HG03103 (cell line): Measurements from ENCODE around the gene TUBA4A.
"Not testable (repeated sequence)": the region's sequence is repeated elsewhere in the genome, so short reads cannot be mapped to it uniquely, and the experiment has no call there.

Experiments used
- ATAC-seq: cut with Tn5 transposase; IDR thresholded peaks from one replicate; pipeline ENCODE4 v1.9.1; 2021; ENCODE audit warnings: low read depth; ENCODE audit not compliant: unreplicated experiment

TUBA4A gene

DNA sequence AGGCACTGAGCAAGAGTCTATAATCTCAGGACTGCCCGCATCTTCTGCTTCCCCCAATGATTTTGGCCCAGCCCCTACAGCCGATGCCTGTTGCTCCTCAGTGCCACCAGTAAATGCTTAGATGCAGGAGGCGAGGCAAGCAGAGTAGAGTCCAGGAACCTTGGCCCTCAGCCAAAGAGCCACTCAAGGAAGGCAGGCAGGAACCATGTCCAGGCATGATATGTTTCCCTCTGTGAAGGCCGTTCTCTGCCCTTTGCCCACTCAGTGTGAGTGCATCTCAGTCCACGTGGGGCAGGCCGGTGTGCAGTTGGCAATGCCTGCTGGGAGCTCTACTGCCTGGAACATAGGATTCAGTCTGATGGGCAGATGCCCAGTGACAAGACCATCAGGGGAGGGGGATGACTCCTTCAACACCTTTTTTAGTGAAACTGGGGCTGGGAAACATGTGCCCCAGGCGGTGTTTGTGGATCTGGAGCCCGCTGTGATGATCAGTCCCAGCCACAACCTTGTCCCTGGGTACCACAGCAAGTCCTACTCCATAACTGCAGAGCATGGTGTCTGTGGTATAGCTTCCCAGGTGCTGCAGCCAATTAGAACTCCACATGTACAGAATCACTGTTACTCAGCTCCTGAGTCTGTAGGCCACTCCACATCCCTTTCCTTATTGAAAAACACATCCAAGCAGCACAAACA, 15.8 kb upstream of the TUBA4A start:
- no peak for ATAC-seq

DNA sequence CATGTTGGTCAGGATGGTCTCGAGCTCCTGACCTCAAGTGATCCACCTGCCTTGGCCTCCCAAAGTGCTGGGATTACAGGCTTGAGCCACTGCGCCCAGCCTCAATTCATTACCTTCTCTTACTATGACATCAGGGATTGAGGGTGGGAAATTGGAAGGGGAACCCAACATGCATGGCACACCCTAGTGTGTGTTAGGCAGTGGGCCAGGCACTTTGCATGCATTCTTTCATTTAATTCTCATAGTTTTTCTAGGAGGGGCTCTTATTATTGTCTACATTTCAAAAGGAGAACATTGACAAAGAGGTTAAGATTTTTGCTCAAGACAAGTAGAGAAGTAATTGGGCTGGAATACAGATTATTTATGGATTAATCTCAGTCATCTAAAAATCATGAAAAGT, 14.6 kb upstream of the TUBA4A start:
- ATAC-seq = no peak

DNA sequence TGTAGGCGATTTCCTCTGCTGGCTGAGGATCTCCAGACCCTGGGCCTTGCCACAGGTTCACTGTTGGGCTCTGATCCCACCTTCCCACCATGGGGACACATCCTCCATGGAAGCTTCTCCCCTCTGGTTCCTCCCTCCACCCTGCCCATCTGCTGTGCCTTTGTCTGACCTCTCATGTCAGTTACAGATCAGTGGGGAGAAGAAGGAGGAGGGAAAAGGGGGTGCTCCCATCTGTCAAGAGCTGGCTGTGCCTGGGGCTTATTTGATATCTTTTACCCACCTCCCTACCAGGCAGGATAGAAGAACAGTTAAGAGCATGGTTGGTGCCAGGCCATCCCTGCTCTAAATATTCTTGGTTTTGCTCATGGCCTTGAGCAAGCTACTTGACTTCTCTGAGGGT, 13.2 kb upstream of the TUBA4A start:
- no peak for ATAC-seq

DNA sequence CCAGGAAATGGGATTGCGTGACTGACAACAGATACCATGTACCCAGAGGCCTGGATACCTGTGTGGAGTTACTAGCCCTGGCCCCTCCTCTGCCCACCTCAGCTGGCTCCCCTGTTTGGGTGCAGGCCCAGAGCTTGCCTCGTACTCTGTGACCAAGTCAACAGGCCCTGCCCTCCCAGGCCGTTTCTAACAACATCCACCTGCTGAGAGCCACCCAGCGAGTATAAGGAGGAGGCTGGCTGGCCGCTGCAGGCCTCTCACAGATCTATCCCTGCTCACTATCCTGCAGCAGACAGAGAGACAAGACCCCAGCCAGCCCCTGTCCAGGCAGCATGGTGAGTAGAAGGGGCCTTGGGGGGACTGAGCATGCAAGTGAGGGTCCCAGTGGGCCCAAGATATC, 12.5 kb upstream of the TUBA4A start:
- ATAC-seq = no peak

DNA sequence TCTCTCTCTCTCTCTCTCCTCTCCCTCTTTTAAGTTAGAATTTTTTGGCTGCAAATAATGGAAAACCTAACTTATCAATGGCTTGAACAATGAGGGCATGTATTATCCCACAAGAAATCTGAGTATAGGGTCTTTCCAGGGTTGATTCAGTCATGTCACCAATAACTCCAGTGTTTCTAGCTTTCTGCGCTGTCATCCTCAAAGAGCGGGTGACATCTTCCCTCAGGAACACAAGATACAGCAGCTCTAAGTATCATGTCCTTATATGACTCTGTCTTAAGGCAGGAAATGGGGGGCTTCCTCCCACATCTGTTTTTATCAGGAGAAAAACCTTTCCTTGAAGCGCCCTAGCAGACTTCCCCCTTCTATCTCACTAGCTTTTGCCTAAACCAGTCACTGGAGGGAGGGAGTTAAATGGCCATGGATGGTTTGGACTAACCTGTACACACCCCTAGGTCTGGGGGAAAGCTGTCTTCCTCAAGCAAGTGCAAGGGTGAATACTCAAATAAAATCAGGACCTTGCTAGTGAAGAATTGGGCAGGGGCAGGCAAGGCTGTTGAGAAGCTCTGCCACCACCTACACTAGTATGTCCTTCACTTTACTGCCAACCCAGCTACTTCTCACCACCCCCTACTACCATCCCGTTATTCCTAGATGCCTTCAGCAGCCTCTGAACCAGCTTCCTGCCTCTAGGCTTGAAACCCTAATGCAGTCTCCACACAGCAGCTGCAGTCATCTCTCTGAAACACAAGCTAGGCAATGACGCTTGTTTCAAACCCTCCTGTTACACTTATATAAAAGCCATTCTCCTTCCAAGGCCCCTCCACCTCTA, 7.5 kb upstream of the TUBA4A start:
- ATAC-seq = no peak

DNA sequence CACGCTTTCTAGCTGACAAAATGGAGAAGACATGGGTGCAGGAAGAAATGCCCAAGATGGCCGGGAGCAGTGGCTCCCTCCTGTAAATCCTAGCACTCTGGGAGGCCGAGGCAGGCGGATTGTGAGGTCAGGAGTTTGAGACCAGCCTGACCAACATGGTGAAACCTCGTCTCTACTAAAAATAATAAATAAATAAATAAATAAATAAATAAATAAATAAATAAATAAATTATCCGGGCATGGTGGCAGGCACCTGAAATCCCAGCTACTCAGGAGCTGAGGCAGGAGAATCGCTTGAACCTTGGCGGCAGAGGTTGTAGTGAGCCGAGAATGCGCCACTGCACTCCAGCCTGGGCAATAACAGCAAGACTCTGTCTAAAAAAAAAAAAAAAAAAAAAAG, 5.2 kb upstream of the TUBA4A start:
- ATAC-seq = not testable (repeated sequence)

DNA sequence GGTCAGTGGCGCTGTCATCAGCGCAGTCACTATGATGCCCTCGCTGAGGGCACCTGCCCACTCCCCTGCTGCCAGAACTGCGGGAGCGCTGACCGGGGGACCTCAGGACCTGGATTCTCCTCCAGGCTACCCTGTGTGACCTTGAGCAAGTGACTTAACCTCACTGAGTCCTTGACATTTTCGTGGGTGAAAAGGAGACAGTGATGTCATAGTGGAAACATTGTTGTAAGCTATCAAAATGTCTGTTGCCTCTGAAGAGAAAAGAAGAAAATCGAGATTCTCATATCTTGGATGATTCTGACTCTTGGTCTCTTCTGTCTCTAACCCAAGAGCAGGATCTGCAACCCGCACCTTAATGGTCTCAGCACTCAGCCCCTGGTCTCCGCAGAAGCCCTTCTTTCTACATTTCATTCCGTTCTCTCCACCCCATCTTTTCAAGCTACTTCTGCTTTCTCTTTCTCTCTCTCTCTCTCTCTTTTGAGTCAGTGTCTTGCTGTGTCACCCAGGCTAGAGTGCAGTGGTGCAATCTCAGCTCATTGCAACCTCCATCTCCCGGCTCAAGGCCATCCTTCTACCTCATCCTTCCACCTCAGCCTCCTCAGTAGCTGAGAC, 978 bp upstream of the TUBA4A start:
- no peak for ATAC-seq

DNA sequence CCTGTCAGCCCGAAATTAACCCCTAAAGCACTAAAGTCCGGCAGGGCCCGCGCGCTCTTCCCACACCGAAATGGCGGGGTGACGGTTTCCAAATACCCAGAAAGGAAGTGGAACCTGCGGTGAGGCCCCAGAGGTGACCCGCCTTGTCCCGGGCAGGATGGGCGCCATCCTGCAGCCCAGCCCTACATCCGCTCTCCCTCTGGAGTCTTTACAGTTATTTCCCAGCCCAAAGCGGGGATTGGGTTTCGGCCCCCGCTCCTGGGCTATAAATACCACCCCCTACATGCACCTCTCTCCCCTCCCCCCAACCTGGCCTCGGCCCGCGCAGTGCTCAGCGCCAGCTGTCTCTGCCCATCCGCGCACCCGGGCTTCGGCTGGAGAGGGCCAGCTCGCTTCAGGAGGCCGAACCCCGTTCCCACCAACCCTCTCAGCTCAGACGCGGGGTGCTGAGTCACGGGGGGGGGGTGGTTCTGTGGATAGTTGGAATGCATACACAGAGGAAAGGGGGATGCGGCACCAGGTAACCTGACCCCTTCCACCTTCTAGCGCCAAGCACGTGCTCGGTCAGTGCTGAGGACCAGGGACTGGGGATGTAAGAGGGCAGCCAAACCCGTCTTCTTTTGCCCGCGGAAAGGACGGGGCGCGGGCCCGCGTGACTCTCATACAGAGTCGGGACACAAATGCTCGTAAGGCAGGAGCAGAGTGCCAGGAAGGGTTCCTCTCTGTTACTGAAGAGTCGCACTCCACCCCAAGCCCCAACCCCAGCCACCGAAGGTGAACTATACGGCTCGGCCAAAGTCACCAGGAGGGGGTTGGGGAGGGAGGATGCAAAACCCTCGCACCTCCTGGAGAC, 592 bp downstream of the TUBA4A start, which contains the start of gene TUBA4B:
Gene TUBA4B (plus strand): TSS at position 344 of the 853 bp plus-strand sequence. CDS start 165 bp downstream, at position 509.
- peak; percentile 21 for ATAC-seq

DNA sequence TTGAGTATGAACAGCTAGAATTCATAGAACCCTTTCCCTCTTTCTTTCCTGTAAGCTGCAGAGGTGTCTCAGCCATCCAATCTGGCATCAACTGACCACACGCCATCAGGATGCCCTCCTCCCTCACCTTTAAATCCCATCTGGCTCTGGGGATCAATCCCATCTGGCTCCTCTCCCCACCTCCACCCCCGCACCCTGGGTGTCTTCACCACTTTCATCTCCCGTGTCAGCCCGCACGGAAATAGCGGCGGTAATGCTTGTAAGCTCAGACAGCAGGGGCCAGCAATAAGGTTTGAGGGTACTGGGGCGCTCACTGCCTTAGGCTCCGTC, 1.2 kb downstream of the TUBA4A start:
- ATAC-seq = no peak

DNA sequence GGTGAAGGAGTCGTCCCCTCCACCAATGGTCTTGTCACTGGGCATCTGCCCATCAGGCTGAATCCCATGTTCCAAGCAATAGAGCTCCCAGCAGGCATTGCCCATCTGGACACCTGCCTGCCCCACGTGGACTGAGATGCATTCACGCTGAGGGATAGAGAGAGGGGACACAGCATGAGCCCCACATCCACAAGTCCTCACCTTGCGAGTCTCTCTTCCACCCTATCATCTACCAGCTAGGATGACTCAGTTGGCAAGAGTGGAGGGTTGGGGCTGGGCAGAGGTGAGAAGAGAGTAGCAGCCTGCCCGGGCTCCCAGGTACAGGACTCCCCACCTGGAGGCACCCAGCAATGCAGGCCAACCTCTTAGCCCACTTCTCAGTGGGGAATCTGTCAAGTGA, 1.6 kb downstream of the TUBA4A start:
- no peak for ATAC-seq

DNA sequence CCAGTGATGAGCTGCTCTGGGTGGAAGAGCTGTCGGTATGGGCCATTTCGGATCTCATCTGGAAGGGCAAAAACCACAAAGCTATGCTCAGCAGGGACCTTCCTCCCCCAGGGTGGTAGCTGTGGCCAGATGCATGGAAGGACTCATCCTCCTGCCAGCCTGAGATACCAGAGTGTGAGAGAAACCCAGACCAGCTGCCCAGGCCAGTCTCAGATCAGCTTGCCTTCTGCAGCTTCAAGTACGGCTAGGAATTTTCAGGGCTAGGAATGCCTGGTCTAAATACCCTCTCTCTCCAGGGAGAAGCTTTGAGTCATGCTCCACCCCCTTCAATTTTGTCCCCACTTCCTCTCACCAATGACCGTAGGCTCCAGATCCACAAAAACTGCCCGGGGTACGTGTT, 2.1 kb downstream of the TUBA4A start:
- no peak for ATAC-seq

DNA sequence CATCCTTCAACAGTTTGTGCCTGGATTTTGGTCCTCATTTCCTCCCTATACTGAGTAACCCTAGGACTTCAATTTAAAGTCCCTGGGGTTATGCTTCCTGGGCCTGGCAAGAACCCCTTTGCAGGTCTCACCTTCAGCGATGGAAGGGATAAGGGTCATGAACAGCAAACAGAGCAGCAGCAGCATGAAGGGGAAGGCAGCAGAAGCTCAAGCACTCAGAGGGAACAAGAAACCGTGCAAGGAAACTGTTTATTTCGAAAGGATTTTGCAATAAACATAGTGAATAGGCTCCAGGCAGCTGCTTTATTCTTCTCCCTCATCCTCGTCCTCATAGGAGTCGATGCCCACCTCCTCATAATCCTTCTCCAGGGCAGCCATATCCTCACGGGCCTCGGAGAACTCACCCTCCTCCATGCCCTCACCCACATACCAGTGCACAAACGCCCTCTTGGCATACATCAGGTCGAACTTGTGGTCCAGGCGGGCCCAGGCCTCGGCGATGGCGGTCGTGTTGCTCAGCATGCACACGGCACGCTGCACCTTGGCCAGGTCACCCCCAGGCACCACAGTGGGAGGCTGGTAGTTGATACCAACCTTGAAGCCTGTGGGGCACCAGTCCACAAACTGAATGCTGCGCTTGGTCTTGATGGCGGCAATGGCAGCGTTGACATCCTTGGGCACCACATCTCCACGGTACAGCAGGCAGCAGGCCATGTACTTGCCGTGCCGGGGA, 3.5 kb downstream of the TUBA4A start:
- no peak for ATAC-seq

DNA sequence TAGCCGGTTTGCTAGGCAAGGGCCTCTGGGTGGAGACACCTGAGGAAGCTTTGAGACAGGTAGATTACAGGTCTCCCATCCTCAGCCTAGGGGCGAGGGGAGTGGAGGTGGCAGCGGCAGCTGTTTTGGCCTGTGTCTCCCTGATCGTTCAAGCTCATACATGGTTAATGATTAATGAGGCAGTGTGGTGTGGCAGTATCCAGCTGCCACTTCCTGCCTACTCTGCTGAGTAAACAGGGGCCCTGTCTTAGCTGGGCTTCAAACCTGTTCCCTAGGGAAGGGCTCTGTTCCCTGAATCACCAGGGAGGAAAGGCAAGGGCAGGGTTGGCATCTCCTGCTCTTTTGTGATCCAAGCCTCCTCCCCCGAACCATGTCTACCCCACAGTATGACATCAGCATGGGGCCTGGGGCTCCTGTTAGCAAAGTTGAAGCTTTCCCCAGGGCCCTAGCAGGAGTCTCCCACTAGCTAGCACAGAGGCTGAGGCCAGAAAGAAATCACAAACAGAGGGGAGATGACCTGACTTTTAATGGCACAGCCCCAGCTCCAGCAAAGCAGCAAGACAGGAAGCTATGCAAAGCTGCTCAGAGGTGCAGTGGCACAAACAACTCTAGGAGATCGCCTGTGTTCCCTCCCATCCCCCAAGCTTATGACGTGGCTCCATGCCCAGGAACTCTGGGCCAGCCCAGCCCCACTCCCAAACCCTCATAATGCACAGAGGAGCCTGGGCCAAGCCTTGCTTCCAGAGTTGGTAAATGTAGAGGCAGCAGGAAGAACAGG, 4.3 kb downstream of the TUBA4A start:
- ATAC-seq = no peak

DNA sequence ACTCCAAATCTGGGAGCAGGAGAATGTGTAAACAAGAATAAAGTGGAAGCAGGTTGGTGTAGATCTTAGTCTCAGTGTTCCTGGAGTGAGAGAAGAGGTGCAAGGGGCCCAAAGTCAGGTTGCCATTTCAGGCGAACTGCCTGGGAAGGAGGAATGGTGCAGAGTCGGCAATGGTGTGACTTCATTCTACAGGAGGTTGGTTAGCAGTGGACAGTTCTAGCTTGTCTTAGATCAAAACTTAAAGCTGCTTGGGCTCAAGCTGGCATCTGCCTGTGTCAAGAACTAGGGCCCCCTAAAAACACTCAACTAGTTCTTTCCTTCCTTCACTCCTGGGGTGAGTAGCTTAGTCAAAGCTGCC, 4.9 kb downstream of the TUBA4A start:
- ATAC-seq = no peak

DNA sequence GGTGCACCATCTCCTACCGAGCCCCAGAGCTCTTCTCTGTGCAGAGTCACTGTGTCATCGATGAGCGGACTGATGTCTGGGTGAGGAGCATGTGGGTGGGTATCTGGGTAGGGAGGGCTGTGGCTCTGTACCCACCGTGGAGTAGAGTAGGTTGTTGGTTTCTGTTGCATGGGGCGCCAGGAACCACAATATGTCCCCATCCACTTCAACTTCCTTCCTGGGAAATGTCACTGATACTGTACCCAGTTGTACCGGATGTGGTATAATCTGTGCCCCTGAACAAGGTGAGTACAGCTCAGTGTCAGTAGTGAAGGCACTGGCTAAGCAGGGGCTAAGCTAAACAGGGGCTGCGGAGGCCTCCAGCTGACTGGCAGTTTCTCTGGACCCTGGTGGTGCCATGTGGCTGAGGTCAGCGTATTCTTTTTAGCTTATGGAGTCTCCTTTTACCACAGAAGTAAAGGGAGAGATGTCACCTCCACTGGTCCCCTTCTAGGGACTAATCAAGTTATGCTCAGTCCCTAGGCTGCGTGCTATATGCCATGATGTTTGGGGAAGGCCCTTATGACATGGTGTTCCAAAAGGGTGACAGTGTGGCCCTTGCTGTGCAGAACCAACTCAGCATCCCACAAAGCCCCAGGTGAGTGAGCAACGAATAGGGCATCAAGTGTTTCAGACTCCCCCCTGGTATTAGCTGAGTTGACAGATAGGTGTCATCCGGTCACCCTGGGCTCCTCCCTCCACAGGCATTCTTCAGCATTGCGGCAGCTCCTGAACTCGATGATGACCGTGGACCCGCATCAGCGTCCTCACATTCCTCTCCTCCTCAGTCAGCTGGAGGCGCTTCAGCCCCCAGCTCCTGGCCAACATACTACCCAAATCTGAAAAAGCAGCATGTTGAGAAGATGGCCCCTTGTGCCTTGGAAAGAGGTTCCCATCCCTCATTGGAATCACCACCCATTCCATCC, 5.8 kb downstream of the TUBA4A start:
- no peak for ATAC-seq

DNA sequence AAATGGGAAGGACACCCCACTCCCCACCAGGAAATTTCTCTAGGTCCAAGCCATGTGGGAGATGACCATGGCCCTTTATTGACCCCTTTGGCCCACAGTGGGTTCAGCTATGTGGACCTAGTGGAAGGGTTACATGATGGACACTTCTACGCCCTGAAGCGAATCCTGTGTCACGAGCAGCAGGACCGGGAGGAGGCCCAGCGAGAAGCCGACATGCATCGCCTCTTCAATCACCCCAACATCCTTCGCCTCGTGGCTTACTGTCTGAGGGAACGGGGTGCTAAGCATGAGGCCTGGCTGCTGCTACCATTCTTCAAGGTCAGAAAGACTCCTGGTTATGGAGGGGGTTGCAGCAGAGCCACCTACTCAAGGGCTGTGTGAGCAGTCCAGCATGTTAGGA, 7.2 kb downstream of the TUBA4A start:
- ATAC-seq = no peak

DNA sequence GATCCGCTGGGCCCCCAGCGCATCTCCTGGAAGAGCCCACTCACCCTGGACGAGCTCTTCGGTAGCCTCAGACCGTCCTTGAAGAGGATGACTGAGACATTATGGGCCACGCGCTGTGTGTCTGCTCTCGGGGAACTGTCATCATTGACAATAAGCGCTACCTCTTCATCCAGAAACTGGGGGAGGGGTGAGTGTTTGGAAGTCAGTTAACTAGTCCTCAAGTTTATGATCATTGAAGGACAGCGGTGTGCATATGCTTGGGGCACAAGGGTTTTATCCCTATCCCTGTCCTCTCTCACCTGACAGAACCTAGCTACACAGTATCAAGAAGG, 7.9 kb downstream of the TUBA4A start:
- ATAC-seq = no peak

DNA sequence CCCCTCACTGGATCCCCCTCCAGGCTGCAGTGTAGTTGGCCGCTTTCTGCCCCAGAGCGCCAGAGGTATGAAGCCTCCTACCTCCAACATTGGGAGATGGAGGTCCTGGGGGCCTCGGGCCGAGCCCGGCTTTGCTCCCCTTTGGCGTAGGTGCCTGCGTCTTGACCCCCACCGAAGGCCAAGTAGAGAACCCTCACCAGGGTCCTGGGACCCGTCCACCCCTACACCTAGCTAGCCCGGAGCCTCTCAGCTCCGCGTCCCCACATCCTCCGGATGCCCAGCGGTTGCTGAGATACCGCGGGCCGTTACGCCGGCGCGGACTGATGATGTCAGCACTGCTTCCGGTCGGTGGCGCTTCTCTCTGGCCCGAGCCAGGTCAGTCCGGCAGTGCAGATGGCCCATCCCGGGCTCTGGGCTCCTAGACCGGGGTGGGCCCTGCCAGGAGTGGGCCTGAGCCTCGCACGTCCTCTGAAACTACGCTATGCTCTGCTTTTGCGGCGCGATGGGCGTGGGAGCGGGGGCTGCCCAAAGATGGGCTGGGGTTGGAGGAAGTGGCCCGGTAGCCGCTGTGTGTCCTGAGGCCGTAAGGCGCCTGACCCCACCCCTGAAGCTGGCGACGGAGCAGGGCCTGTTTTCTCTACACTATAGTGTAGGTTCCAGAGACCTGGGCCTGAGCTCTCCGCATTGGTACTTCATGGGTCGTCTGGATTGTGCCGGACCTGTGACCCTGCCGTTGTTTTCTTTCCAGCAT, 8.4 kb downstream of the TUBA4A start, which contains the start of the genes GLB1L and STK16:
Gene GLB1L (minus strand): TSS at position 297 of the 751 bp plus-strand sequence. CDS start 1,871 bp downstream, outside the sequence.
Gene STK16 (plus strand): TSS at position 332 of the 751 bp plus-strand sequence. CDS start 521 bp downstream, outside the sequence.
- ATAC-seq = peak; percentile 75
